Activated CD8-positive, alpha-beta memory T cell treated with anti-CD3 and anti-CD28 coated beads for 48 hours (primary cell): ENCODE results near the gene SYNE4.
"Not testable (repeated sequence)": the region's sequence is repeated elsewhere in the genome, so short reads cannot be mapped to it uniquely, and the experiment has no call there.

Experiments used
- DNase-seq, 3 experiments: peaks; one replicate each; pipeline ENCODE4 v3.0.0-alpha.2; 2020; ENCODE audit warnings: low read depth in 2 of 3, low spot score in 2 of 3

SYNE4 gene

DNA sequence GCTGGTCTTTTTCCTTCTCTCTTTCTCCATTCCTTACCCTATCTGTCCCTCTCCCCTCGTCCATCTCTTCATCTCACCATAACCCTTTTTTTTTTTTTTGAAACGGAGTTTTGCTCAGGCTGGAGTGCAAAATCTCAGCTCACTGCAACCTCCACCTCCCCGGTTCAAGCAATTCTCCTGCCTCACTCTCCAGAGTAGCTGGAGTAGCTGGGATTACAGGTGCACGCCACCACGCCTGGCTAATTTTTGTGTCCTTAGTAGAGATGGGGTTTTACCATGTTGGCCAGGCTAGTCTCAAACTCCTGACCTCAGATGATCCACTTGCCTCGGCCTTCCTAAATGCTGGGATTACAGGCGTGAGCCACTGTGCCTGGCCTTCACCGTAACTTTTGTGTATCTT, 51.2 kb downstream of the SYNE4 start:
- DNase-seq: not testable (repeated sequence)

DNA sequence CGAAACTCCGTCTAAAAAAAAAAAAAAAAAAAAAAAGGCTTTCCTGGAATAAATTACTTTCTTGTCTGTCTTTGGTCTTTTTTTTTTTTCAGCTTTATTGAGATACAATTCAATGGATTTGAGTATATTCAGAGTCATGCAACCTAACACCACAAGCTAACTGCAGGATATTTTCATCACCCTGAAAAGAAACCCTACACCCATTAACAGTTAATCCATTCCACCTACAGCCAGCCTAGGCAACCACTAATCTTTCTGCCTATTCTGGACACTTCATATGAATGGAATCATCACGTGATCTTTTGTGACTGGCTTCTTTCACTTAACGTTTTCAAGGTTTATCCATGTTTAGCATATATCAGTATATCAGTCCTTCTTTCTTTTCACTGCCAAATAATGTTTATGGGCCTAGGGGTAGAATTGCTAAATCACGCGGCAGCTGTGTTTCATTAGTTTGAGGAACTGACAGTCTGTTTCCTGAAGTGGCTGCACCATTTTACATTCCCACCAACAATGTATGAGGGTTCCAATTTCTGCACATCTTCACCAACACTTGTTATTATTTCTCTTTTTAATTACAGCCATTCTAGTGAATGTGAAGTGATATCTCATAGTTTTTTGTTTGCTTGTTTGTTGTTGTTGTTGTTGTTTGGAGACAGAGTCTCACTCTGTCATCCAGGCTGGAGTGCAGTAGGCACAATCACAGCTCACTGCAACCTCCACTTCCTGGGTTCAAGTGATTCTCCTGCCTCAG, 52.6 kb downstream of the SYNE4 start:
- no peak for DNase-seq
